Gastroesophageal sphincter (tissue), 3 donors: ENCODE measurements around the gene AZGP1.

ENCODE experiments used
- CTCF ChIP-seq, 4 experiments: fragments of 200-600 bp in 2 of 4; fragments of 450-650 bp in 2 of 4; sonication (generic) in 1 of 4; IDR thresholded peaks; one replicate each; pipeline ENCODE4 v1.5.1; 2017 to 2019; ENCODE audit warnings: antibody characterized with exemption in 4 of 4, mild to moderate bottlenecking in 2 of 4, moderate library complexity in 2 of 4
- POLR2A ChIP-seq, 2 donors: fragments of 450-650 bp; IDR thresholded peaks; one replicate each; pipeline ENCODE4 v1.6.1; 2017; ENCODE audit warnings: antibody characterized with exemption in 2 of 2, mild to moderate bottlenecking in 2 of 2, moderate library complexity in 1 of 2

- TF ChIP-seq CTCF (IDR thresholded peaks at IDR 0.05) = no peak
- TF ChIP-seq POLR2A (IDR thresholded peaks at IDR 0.05) = no peak
These were observed 4.6 kb downstream of the AZGP1 start for GRCh38 chr7:99971242-99971641.
